Suprapubic skin (tissue), 3 donors: ENCODE measurements around the gene EIF3A.

Experiments
- EP300 ChIP-seq: sonication (generic); formaldehyde crosslinking; IDR thresholded peaks from one replicate; pipeline ENCODE4 v1.6.1; 2017; ENCODE audit warnings: antibody characterized with exemption
- POLR2A ChIP-seq, 2 donors: fragments of 450-650 bp; IDR thresholded peaks; one replicate each; pipeline ENCODE4 v1.6.1; 2017; ENCODE audit warnings: antibody characterized with exemption in 2 of 2, mild to moderate bottlenecking in 2 of 2, moderate library complexity in 2 of 2
- TF ChIP-seq, protein P1 (sequence below), 2 donors: fragments of 200-600 bp in 1 of 2; fragments of 450-650 bp in 1 of 2; sonication (generic) in 1 of 2; IDR thresholded peaks; one replicate each; pipeline ENCODE4 v1.5.1; 2016 to 2019; ENCODE audit warnings: antibody characterized with exemption in 2 of 2, mild to moderate bottlenecking in 1 of 2, moderate library complexity in 1 of 2

DNA sequence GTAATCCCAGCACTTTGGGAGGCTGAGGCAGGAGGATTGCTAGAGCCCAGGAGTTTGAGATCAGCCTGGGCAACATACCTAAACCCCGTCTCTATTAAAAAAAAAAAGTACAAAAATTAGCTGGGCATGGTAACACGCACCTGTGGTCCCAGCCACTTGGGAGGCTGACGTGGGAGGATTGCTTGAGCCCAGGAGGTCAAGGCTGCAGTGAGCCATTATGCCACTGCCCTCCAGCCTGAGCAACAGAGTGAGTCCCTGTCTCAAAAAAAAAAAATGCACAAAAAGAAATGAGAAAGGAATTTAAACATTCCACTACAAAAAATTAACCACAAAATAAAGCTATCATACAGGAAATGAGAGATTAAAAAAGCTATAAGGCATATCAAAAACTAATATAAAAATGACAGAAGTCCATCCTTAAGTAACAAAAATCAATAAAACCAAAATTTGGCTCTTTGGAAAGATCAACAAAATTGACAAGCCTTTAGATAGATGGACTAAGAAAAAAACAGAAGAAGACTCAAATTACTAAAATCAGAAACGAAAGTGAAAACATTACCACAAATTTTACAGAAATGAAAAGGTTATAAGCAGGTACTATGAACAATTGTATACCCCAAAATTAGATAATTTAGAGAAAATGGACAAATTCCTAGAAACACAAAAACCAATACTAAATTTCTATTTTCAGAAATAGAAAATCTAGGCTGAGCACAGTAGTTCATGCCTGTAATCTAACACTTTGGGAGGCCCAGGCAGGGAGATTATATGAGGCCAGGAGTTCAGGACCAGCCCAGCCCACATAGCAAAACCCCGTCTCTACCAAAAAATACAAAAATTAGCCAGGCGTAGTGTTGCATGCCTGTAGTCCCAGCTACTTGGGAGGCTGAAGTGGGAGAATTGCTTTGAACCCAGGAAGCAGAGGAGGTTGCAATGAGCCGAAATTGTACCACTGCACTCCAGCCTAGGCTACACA lies 93.5 kb downstream of the EIF3A start:
- no peak for TF ChIP-seq EP300
- TF ChIP-seq POLR2A (IDR thresholded peaks at IDR 0.05), result no peak
- TF ChIP-seq, protein P1, sequence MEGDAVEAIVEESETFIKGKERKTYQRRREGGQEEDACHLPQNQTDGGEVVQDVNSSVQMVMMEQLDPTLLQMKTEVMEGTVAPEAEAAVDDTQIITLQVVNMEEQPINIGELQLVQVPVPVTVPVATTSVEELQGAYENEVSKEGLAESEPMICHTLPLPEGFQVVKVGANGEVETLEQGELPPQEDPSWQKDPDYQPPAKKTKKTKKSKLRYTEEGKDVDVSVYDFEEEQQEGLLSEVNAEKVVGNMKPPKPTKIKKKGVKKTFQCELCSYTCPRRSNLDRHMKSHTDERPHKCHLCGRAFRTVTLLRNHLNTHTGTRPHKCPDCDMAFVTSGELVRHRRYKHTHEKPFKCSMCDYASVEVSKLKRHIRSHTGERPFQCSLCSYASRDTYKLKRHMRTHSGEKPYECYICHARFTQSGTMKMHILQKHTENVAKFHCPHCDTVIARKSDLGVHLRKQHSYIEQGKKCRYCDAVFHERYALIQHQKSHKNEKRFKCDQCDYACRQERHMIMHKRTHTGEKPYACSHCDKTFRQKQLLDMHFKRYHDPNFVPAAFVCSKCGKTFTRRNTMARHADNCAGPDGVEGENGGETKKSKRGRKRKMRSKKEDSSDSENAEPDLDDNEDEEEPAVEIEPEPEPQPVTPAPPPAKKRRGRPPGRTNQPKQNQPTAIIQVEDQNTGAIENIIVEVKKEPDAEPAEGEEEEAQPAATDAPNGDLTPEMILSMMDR (IDR thresholded peaks at IDR 0.05), result no peak
